ENCODE results near the gene GANC.

GANC gene

GRCh38 chr15:42384597-42384996, 111.6 kb downstream of the GANC start:
- Histone ChIP-seq H3K9me3 (ENCODE audit: insufficient read depth, low read depth, low read length) (no peaks in the 10 kb centered on the region), H3K4me3 (ENCODE audit: low read length) (no peak overlapping the region; the same call in 1 of the 2 replicates), H3K4me1 (ENCODE audit: insufficient read depth, low read length) (peaks cover 11% of the 10 kb centered on the region; the same call in 1 of the 2 replicates), H3K9ac (ENCODE audit: low read depth, low read length) (no peak overlapping the region), H3K36me3 (ENCODE audit: insufficient read depth, low read depth, low read length) (no peaks in the 10 kb centered on the region), H3K27ac (ENCODE audit: low read length) (no peak overlapping the region), H3K27me3 (ENCODE audit: insufficient read depth, low read length) (peaks cover 31% of the 10 kb centered on the region)

GRCh38 chr15:42385206-42385979, 112.4 kb downstream of the GANC start:
- no peak overlapping the region; the same call in 1 of the 2 replicates for H3K4me3 ChIP-seq (ENCODE audit: low read length)
- no peak overlapping the region for H3K27ac ChIP-seq (ENCODE audit: low read length)
- H3K9ac ChIP-seq (ENCODE audit: low read depth, low read length): no peak overlapping the region
- H3K9me3 ChIP-seq (ENCODE audit: insufficient read depth, low read depth, low read length): no peaks in the 10 kb centered on the region
- H3K36me3 ChIP-seq (ENCODE audit: insufficient read depth, low read depth, low read length): no peaks in the 10 kb centered on the region
- peaks cover 11% of the 10 kb centered on the region; the same call in 1 of the 2 replicates for H3K4me1 ChIP-seq (ENCODE audit: insufficient read depth, low read length)
- peaks cover 26% of the 10 kb centered on the region for H3K27me3 ChIP-seq (ENCODE audit: insufficient read depth, low read length)

- Histone ChIP-seq H3K4me1 (ENCODE audit: insufficient read depth, low read length) (peaks cover 11% of the 10 kb centered on the region; the same call in 1 of the 2 replicates), H3K9ac (ENCODE audit: low read depth, low read length) (no peak overlapping the region), H3K27ac (ENCODE audit: low read length) (no peak overlapping the region), H3K9me3 (ENCODE audit: insufficient read depth, low read depth, low read length) (no peaks in the 10 kb centered on the region), H3K4me3 (ENCODE audit: low read length) (no peak overlapping the region), H3K27me3 (ENCODE audit: insufficient read depth, low read length) (peaks cover 21% of the 10 kb centered on the region), H3K36me3 (ENCODE audit: insufficient read depth, low read depth, low read length) (no peaks in the 10 kb centered on the region)
Measured at GRCh38 chr15:42385980-42386700, 113.1 kb downstream of the GANC start.

- Histone ChIP-seq H3K4me3 (ENCODE audit: low read length) (no peak overlapping the region), H3K4me1 (ENCODE audit: insufficient read depth, low read length) (peaks cover 11% of the 10 kb centered on the region; the same call in 1 of the 2 replicates), H3K36me3 (ENCODE audit: insufficient read depth, low read depth, low read length) (no peaks in the 10 kb centered on the region), H3K27me3 (ENCODE audit: insufficient read depth, low read length) (peaks cover 9% of the 10 kb centered on the region; the same call in 1 of the 2 replicates), H3K9me3 (ENCODE audit: insufficient read depth, low read depth, low read length) (no peaks in the 10 kb centered on the region), H3K27ac (ENCODE audit: low read length) (no peak overlapping the region), H3K9ac (ENCODE audit: low read depth, low read length) (no peak overlapping the region)
Measured at GRCh38 chr15:42387603-42388002, 114.6 kb downstream of the GANC start.

GRCh38 chr15:42392309-42393024, 119.5 kb downstream of the GANC start:
- Histone ChIP-seq H3K4me1 (ENCODE audit: insufficient read depth, low read length) (no peaks in the 10 kb centered on the region), H3K9me3 (ENCODE audit: insufficient read depth, low read depth, low read length) (no peaks in the 10 kb centered on the region), H3K4me3 (ENCODE audit: low read length) (no peak overlapping the region), H3K36me3 (ENCODE audit: insufficient read depth, low read depth, low read length) (no peaks in the 10 kb centered on the region), H3K27ac (ENCODE audit: low read length) (no peak overlapping the region), H3K9ac (ENCODE audit: low read depth, low read length) (no peak overlapping the region), H3K27me3 (ENCODE audit: insufficient read depth, low read length) (no peaks in the 10 kb centered on the region)

- H3K9ac ChIP-seq (ENCODE audit: low read depth, low read length): no peak overlapping the region
- no peaks in the 10 kb centered on the region for H3K36me3 ChIP-seq (ENCODE audit: insufficient read depth, low read depth, low read length)
- H3K27ac ChIP-seq (ENCODE audit: low read length): no peak overlapping the region
- H3K9me3 ChIP-seq (ENCODE audit: insufficient read depth, low read depth, low read length): no peaks in the 10 kb centered on the region
- H3K27me3 ChIP-seq (ENCODE audit: insufficient read depth, low read length): no peaks in the 10 kb centered on the region
- H3K4me1 ChIP-seq (ENCODE audit: insufficient read depth, low read length): no peaks in the 10 kb centered on the region
- H3K4me3 ChIP-seq (ENCODE audit: low read length): no peak overlapping the region
Measured at GRCh38 chr15:42394106-42394505, 121.1 kb downstream of the GANC start.

GRCh38 chr15:42395838-42396237, 122.8 kb downstream of the GANC start:
- H3K36me3 ChIP-seq (ENCODE audit: insufficient read depth, low read depth, low read length): no peaks in the 10 kb centered on the region
- no peak overlapping the region for H3K27ac ChIP-seq (ENCODE audit: low read length)
- no peak overlapping the region for H3K4me3 ChIP-seq (ENCODE audit: low read length)
- H3K9me3 ChIP-seq (ENCODE audit: insufficient read depth, low read depth, low read length): no peaks in the 10 kb centered on the region
- no peaks in the 10 kb centered on the region for H3K27me3 ChIP-seq (ENCODE audit: insufficient read depth, low read length)
- H3K4me1 ChIP-seq (ENCODE audit: insufficient read depth, low read length): no peaks in the 10 kb centered on the region
- no peak overlapping the region for H3K9ac ChIP-seq (ENCODE audit: low read depth, low read length)

GRCh38 chr15:42401544-42402454, 128.8 kb downstream of the GANC start:
- Histone ChIP-seq H3K27ac (ENCODE audit: low read length) (no peak overlapping the region), H3K9me3 (ENCODE audit: insufficient read depth, low read depth, low read length) (no peaks in the 10 kb centered on the region), H3K9ac (ENCODE audit: low read depth, low read length) (no peak overlapping the region), H3K4me3 (ENCODE audit: low read length) (no peak overlapping the region), H3K27me3 (ENCODE audit: insufficient read depth, low read length) (no peaks in the 10 kb centered on the region), H3K4me1 (ENCODE audit: insufficient read depth, low read length) (no peaks in the 10 kb centered on the region), H3K36me3 (ENCODE audit: insufficient read depth, low read depth, low read length) (no peaks in the 10 kb centered on the region)

- H3K9ac ChIP-seq (ENCODE audit: low read depth, low read length): no peak overlapping the region
- H3K36me3 ChIP-seq (ENCODE audit: insufficient read depth, low read depth, low read length): no peaks in the 10 kb centered on the region
- H3K4me3 ChIP-seq (ENCODE audit: low read length): no peak overlapping the region
- H3K27me3 ChIP-seq (ENCODE audit: insufficient read depth, low read length): no peaks in the 10 kb centered on the region
- no peaks in the 10 kb centered on the region for H3K4me1 ChIP-seq (ENCODE audit: insufficient read depth, low read length)
- no peaks in the 10 kb centered on the region for H3K9me3 ChIP-seq (ENCODE audit: insufficient read depth, low read depth, low read length)
- no peak overlapping the region for H3K27ac ChIP-seq (ENCODE audit: low read length)
Measured at GRCh38 chr15:42402455-42403205, 129.6 kb downstream of the GANC start.

GRCh38 chr15:42403389-42403788, 130.4 kb downstream of the GANC start:
- Histone ChIP-seq H3K27ac (ENCODE audit: low read length) (no peak overlapping the region), H3K4me1 (ENCODE audit: insufficient read depth, low read length) (no peaks in the 10 kb centered on the region), H3K4me3 (ENCODE audit: low read length) (no peak overlapping the region), H3K36me3 (ENCODE audit: insufficient read depth, low read depth, low read length) (no peaks in the 10 kb centered on the region), H3K9ac (ENCODE audit: low read depth, low read length) (no peak overlapping the region), H3K9me3 (ENCODE audit: insufficient read depth, low read depth, low read length) (no peaks in the 10 kb centered on the region), H3K27me3 (ENCODE audit: insufficient read depth, low read length) (no peaks in the 10 kb centered on the region)
